GM13976 (cell line): ENCODE measurements around the gene LY6G5B.

ENCODE experiments used
- DNase-seq: peaks from one replicate; pipeline ENCODE4 v3.0.0; 2012; ENCODE audit warnings: low spot score
- in situ Hi-C: fragments of 300-500 bp; cut with MboI; formaldehyde crosslinking; loops from one replicate; pipeline ENCODE4 v1.12.0; 2022; ENCODE audit warnings: low sequenced_read_pairs, mixed read lengths, inconsistent platforms; ENCODE audit not compliant: unreplicated experiment
- TF ChIP-seq, protein P1 (sequence below): IDR thresholded peaks from 2 replicates; pipeline ENCODE4 v1.5.1; 2012; ENCODE audit warnings: borderline replicate concordance, mild to moderate bottlenecking; ENCODE audit not compliant: insufficient read depth; ENCODE audit errors: extremely low read depth, missing control alignments, control extremely low read depth

LY6G5B gene, protein sequence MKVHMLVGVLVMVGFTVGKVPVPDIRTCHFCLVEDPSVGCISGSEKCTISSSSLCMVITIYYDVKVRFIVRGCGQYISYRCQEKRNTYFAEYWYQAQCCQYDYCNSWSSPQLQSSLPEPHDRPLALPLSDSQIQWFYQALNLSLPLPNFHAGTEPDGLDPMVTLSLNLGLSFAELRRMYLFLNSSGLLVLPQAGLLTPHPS

GRCh38 chr6:31669676-31670075 is at the start of gene LY6G5B:
Gene LY6G5B, plus strand, starts transcription at chr6:31669976. Its CDS starts 975 bp downstream, at chr6:31670951.
- in situ Hi-C loops, result no loop called here
- TF ChIP-seq, protein P1, sequence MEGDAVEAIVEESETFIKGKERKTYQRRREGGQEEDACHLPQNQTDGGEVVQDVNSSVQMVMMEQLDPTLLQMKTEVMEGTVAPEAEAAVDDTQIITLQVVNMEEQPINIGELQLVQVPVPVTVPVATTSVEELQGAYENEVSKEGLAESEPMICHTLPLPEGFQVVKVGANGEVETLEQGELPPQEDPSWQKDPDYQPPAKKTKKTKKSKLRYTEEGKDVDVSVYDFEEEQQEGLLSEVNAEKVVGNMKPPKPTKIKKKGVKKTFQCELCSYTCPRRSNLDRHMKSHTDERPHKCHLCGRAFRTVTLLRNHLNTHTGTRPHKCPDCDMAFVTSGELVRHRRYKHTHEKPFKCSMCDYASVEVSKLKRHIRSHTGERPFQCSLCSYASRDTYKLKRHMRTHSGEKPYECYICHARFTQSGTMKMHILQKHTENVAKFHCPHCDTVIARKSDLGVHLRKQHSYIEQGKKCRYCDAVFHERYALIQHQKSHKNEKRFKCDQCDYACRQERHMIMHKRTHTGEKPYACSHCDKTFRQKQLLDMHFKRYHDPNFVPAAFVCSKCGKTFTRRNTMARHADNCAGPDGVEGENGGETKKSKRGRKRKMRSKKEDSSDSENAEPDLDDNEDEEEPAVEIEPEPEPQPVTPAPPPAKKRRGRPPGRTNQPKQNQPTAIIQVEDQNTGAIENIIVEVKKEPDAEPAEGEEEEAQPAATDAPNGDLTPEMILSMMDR, result no peak
- no peak for DNase-seq

DNA sequence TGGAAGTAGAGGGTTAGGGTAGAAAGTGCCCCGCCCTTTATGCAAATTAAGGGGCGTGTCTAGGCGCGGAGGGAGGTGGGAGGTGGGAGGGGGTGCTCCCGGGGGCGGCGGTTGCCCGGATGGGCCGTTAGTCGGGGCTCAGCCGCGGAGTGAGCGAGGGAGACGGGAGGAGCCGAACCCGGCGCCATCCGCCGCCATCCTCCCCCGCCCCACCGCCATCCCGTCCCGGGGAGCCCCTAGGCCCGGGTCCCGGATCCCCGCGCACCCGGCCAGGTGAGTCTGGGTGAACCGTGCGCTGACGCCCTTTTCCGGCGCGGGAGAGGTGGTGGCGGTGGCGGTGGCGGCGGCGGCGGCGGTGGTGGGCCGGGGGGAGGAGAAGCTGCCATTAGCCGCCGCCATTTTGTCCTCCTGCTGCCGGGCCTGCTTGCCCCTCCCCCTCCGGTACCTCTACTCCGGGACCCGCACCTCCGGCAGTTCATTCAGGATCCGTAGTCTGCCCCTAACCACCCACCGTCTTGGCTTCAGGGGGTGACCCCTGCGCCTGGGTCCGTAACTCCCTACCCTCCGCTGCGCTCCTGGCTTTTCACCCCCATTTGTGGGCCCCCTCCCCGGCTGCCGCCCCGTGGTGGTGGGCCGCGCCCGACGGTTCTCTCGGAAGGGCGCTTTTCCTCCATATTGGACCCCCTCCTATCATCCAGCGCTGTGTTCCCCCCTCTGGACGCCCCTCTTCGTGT is 49.0 kb upstream of the LY6G5B start, which contains the start of gene PRRC2A:
Gene PRRC2A, plus strand, starts transcription at position 130 of the 734 bp plus-strand sequence. CDS start 2,075 bp downstream, outside the sequence.
- in situ Hi-C loops, result no loop called here

DNA sequence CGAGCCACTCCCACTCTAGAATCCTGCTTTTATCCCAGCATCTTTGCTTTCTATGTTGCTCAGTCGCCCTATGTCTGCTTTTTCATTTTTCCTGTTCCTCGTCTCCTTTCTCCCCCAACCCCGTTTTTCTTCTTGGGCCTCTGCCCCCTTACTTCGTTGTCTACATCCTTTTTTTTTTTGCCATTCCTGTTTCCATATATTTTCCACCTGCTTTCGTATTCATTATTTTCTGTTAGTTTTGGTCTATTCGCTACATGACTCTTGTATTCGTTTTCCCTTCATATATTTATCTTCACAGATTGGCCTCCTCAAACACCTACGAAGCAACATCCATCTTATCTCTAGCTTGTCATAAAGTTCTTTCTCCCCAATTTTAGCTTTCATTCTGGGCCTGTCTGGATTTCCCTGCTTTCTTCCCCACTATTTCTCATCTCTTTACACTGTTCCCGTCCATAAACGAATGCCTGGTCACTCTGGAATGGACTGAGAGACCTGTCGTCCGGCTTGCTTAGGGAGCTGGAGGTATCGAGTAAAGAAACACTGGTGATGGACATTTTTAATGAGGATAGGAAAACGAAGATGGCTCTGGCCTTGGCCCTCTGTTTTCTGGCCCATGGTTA is 48.3 kb upstream of the LY6G5B start:
- in situ Hi-C loops, result no loop called here
- DNase-seq, result no peak
- TF ChIP-seq, protein P1, result no peak

More for the DNA sequence above, 49.0 kb upstream of the LY6G5B start, which contains the start of gene PRRC2A:
- peak; percentile 98 for DNase-seq
- TF ChIP-seq, protein P1, result no peak

DNA sequence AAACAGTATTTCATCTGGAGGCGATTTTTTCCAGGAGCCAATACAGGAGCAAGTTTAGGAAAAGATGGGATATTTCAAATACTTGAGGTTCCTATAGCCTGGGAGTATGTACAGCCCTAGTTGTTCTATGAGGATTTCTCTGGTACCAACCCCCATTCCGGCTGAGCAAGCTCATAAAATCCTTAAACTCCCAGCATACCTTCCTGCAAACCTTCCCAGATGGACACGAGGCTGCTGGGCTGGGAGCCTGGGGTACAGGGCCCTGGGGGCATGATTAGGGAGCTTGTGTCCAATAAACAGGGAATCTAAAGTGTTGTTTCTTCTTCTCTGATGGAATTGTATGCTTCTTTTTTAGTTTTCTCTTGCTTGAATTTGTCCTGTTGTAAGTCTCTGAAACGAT is 47.8 kb upstream of the LY6G5B start:
- no peak for DNase-seq
- in situ Hi-C loops, result no loop called here
- TF ChIP-seq, protein P1, result no peak

DNA sequence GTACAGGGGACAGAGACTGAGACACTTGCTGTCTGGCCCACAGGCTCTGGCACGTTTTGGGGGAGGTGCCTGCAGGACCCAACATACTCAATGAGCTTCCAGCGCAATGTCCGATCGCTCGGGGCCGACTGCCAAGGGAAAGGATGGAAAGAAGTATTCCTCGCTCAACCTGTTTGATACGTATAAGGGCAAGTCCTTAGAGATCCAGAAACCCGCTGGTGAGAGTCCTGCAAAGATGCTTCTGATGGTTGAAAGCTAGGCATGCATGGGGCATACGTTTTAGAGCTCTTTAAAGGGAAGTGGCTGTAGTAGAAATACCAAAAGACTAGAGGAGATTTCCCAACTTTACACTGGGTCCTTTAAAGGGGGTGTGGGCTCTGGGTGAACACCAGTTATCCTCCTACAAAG is 47.1 kb upstream of the LY6G5B start:
- DNase-seq, result no peak
- TF ChIP-seq, protein P1, result no peak
- in situ Hi-C loops, result no loop called here

GRCh38 chr6:31624070-31624469 is 45.7 kb upstream of the LY6G5B start:
- no peak for DNase-seq
- in situ Hi-C loops, result no loop called here
- TF ChIP-seq, protein P1, result no peak
